HK-2 (cell line): Measurements from ENCODE around the gene ADAMTS17.

Experiments
- DNase-seq: peaks from one replicate; pipeline ENCODE4 v3.0.0-alpha.2; 2018; ENCODE audit not compliant: unreplicated experiment

Gene ADAMTS17

GRCh38 chr15:99974246-99974645 lies 367.5 kb downstream of the ADAMTS17 start:
- no peak for DNase-seq

- no peak for DNase-seq
Measured at GRCh38 chr15:99973351-99973750, 368.4 kb downstream of the ADAMTS17 start.

DNA sequence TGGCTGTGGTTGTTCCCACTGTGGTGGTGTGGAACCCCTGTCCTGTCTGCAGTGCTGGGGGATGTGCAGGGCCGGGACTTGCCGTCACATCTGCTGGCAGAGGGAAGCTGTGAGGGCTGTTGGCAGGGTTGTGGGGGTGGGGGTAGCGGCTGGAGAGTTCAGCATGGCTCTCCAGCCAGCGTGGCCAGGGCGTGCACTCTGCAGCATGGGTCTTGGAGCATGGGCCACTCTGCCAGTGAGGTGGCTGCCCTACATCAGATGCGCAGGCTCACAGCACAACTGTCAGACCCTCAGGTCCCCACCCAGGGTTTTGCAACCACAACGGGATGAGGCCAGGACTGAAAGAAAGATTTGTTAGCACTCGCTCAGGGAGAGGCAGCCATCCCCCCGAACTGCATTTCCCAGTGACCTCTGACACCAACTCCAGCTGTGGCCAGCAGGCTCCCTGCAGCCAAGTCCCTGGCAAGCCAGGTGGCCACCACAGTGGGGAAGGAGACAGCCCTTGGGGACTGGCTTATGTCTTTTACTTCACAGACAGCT lies 370.8 kb downstream of the ADAMTS17 start:
- no peak for DNase-seq

- DNase-seq, result no peak
Measured at GRCh38 chr15:99969261-99969920, 372.4 kb downstream of the ADAMTS17 start.

- no peak for DNase-seq
Measured at GRCh38 chr15:99967841-99968371, 373.9 kb downstream of the ADAMTS17 start.

DNA sequence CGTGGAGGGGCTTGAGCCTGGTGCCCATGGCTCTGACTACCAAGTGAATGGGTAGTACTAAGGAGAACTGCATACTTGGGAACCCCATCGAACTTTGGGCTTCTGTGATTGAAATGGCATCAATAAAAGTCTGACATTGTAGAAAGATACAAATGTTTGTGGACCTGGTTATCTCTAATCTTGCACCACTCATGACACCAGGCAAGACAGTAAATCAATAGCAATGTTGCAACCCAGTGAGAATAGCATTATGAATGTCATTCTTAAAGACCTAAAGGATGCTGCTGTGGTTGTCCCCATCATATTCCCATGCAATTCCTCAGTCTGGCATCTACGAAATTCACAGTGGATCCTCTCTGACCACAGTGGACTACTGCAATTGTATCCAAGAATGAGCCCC lies 375.0 kb downstream of the ADAMTS17 start:
- no peak for DNase-seq

GRCh38 chr15:99965376-99965775 lies 376.4 kb downstream of the ADAMTS17 start:
- no peak for DNase-seq

GRCh38 chr15:99963976-99964375 lies 377.8 kb downstream of the ADAMTS17 start:
- no peak for DNase-seq

- DNase-seq, result no peak
Measured at GRCh38 chr15:99963096-99963825, 378.5 kb downstream of the ADAMTS17 start.

DNA sequence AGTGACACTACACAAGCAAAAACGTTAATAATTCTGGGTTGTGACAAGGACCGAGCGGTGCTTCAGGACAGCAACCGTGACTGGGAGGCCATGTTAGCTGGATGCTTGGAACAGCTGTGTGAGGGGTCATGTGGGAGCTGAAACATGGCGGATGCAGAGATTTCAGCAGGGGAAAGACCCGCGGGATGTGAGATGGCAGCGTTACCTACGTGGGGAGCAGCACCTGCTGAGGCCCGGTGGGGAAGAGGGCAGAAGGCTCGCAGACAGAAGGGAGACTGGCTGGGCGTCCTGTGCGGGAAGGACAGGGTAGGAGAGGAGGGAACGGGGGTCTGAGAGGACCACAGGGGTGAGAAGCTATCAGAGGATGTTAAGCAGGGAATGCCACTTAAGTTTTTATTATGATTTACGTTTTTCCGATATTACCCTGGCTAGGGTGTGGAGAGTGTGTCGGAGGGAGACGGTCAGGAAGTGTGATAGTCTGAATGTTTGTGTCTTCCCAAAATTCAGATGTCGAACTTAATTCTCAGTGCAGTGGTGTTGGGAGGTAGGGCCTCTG lies 379.7 kb downstream of the ADAMTS17 start:
- DNase-seq, result no peak

- DNase-seq, result no peak
Measured at GRCh38 chr15:99961011-99961441, 380.7 kb downstream of the ADAMTS17 start.

- no peak for DNase-seq
Measured at GRCh38 chr15:99959326-99959725, 382.4 kb downstream of the ADAMTS17 start.

- DNase-seq, result no peak
Measured at GRCh38 chr15:99958426-99959097, 383.2 kb downstream of the ADAMTS17 start.

- no peak for DNase-seq
Measured at GRCh38 chr15:99957642-99958013, 384.1 kb downstream of the ADAMTS17 start.

GRCh38 chr15:99956820-99957641 lies 384.7 kb downstream of the ADAMTS17 start:
- no peak for DNase-seq

DNA sequence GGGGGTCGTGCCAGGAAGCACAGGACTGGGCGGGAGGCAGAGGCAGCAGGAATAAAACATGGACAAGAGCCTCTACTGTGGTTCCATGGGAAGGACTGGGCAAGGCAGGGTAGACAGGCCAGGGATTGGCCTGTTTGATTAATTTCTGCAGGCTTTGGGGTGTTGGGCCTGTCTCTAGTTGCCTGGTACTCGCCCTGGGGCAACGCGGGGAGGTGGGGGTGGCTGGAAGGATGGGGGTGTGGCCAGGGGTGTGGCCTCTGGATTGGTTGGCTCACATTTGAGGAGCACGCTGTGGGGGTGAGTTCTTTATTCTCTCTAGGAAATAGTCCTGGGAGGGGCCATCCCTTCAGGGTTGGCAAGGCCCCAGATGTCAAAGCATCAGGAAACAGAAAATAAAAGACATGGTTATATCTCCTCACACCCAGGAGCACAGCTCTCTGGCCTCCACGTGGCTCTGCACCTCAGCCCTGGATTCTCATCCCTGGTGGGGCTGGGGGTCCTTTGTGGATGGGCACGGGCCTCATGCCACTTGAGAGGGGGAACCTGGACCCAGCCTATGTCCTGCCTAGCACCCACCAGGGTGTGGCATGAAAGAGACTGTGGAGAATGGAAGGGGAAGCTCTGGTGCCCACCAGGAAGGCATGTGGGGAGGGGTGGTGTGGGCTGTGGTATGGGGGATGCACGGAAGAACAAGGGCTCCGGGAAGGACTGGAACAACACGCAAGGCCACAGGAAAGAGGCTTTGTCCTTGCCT lies 385.6 kb downstream of the ADAMTS17 start:
- no peak for DNase-seq

DNA sequence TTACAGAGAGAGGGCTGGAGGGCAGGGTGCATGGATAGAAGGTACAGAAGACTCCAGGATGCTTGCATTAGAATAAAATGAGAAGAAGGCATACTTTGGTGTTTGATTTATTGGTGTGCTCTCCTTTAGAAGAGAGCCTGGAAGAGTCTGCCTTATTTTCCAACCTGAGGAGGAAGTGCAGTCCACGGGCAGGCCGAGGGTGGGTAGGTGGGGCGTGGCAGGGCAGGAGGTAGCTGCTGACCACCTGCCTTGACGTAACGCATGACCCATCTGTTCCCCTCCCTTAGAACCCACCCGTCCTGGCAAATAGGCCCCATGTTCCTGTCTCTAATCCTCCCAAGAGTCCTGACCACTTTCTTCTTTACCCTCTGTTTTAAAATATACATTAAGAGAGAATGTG lies 386.2 kb downstream of the ADAMTS17 start:
- no peak for DNase-seq

GRCh38 chr15:99955181-99955525 lies 386.6 kb downstream of the ADAMTS17 start:
- DNase-seq, result no peak

DNA sequence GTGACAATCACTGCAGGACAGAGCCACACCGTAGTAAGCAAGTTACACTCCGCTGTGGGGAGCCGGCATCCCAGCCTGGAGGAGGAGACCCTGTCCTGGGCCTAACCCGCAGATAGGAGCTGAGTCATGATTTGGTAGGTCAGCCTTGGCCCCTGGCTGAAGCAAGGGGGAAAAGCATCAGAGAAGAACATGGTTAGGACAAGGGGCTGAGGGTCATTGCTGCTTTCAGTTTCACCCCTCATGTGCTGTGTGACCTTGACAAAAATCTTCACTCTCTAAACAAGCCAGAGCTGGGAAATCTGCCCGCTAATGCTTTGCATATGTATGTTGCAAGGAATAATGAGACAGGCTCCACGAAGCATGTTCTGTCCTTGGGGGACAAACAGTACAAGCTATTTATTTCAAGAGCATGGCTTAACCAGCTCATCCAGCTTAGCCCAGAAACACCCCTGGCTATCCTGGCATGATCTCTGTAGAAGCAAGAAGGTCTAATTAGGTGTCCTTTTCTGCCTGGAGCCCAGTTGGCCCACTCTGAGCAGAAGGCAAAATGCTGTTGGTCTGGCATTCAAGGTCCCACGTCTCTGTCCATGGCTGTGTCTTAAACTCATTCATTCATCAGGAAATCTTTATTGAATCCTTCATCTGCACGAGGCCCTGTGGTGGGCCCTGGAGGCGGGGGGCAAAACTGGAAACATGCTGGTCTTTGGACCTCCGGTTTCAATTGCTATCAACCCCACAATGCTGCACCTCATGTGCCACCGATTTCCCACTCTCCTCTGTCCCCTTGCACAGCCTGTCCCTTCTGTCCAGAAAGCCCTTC lies 387.2 kb downstream of the ADAMTS17 start:
- DNase-seq, result no peak

- DNase-seq, result no peak
Measured at GRCh38 chr15:99953886-99954285, 387.9 kb downstream of the ADAMTS17 start.
